Endodermal cell (in vitro differentiated cells): Measurements from ENCODE around the gene COL5A2. TPM values are rescaled to one million over a fixed set of nuclear protein-coding genes. Genes with fewer than 3 reads are reported as not detected.
A peak's percentile ranks its signal among the peaks of the same experiment; 100 is the strongest.

Experiments used
- DNase-seq: peaks from one replicate; pipeline ENCODE4 v3.0.0-alpha.2; 2017
- H3K27ac ChIP-seq: 2 replicates; pipeline ENCODE4 v1.5.1; 2013; ENCODE audit warnings: mild to moderate bottlenecking, low read depth, low read length, moderate library complexity
- H3K27me3 ChIP-seq: 2 replicates; pipeline ENCODE4 v1.6.1; 2013; ENCODE audit warnings: mild to moderate bottlenecking, low read length, moderate library complexity; ENCODE audit not compliant: insufficient read depth, control insufficient read depth, poor library complexity, severe bottlenecking
- H3K36me3 ChIP-seq: 2 replicates; pipeline ENCODE4 v1.7.0; 2013; ENCODE audit warnings: mild to moderate bottlenecking, low read length, moderate library complexity; ENCODE audit not compliant: control insufficient read depth, insufficient read depth
- H3K4me1 ChIP-seq: one replicate; pipeline ENCODE4 v1.7.0; 2013; ENCODE audit warnings: low read length; ENCODE audit not compliant: control insufficient read depth, insufficient read depth
- H3K4me3 ChIP-seq: 2 replicates; pipeline ENCODE4 v1.5.1; 2013; ENCODE audit warnings: mild to moderate bottlenecking, low read length, moderate library complexity
- H3K9ac ChIP-seq: 2 replicates; pipeline ENCODE4 v1.6.1; 2013; ENCODE audit warnings: mild to moderate bottlenecking, low read length, moderate library complexity; ENCODE audit not compliant: poor library complexity, severe bottlenecking; ENCODE audit errors: extremely low read depth
- H3K9me3 ChIP-seq: 2 replicates; pipeline ENCODE4 v1.6.1; 2013; ENCODE audit warnings: mild to moderate bottlenecking, low read length, moderate library complexity; ENCODE audit not compliant: control insufficient read depth
- H3K27ac Mint-ChIP-seq: 2 replicates; pipeline ENCODE4 v1.8.0; 2020; ENCODE audit warnings: mixed read lengths
- H3K27me3 Mint-ChIP-seq: 2 replicates; pipeline ENCODE4 v1.8.0; 2021; ENCODE audit warnings: mild to moderate bottlenecking, mixed read lengths; ENCODE audit not compliant: insufficient read depth
- H3K36me3 Mint-ChIP-seq: 2 replicates; pipeline ENCODE4 v1.8.0; 2020; ENCODE audit warnings: low read depth, mixed read lengths
- H3K4me1 Mint-ChIP-seq: 2 replicates; pipeline ENCODE4 v1.8.0; 2020; ENCODE audit warnings: mixed read lengths
- H3K4me3 Mint-ChIP-seq: 2 replicates; pipeline ENCODE4 v1.8.0; 2020; ENCODE audit warnings: mild to moderate bottlenecking, moderate library complexity, mixed read lengths
- H3K9me3 Mint-ChIP-seq: 2 replicates; pipeline ENCODE4 v1.8.0; 2020; ENCODE audit warnings: mild to moderate bottlenecking, mixed read lengths
- CTCF ChIP-seq: fragments of 200-600 bp; sonication (generic); conservative IDR thresholded peaks from 2 replicates; pipeline ENCODE4 v1.5.0; 2021; ENCODE audit warnings: antibody characterized with exemption, mild to moderate bottlenecking
- WGBS, 2 experiments: methylation state at CpG; one replicate each; pipeline versions ENCODE4 v1.1.5 to v1.1.7; 2013; ENCODE audit warnings: missing lambda C conversion rate in 2 of 2, mixed read lengths in 1 of 2; ENCODE audit not compliant: insufficient coverage in 1 of 2, insufficient read length in 1 of 2; 5-methylcytosine and 5-hydroxymethylcytosine counted together
- total RNA-seq, 2 donors: library from RNA; stranded (reverse); fragmentation: NEBNext Ultra II Directional in 1 of 2; extraction: Animal tissue kit (Norgen Biotek cat#: 25700) in 1 of 2; gene quantifications; 2 replicates in 1 of 2; 3 replicates in 1 of 2; pipeline ENCODE4 v1.2.1, GENCODE V29; 2021

COL5A2 gene
- total RNA-seq, 2 donors from 2014 or later, result 117 to 153 TPM

GRCh38 chr2:189163889-189164288 is 15.7 kb downstream of the COL5A2 start:
- Histone ChIP-seq H3K4me3 (no peak overlapping the region), H3K27ac (no peak overlapping the region)
- DNase-seq, result no peak

GRCh38 chr2:189162566-189162965 is 17.0 kb downstream of the COL5A2 start:
- Histone ChIP-seq H3K36me3 (peaks cover 25% of the 10 kb centered on the region), H3K4me1 (no peaks in the 10 kb centered on the region), H3K4me3 (no peak overlapping the region), H3K9me3 (no peaks in the 10 kb centered on the region), H3K27me3 (no peaks in the 10 kb centered on the region), H3K27ac (no peak overlapping the region), H3K9ac (no peak overlapping the region)
- H3K4me3 Mint-ChIP-seq, result no peak overlapping the region
- H3K27me3 Mint-ChIP-seq, result no peaks in the 10 kb centered on the region
- peak overlapping the region; percentile 73 for H3K27ac Mint-ChIP-seq
- no peaks in the 10 kb centered on the region for H3K9me3 Mint-ChIP-seq
- peaks cover 3% of the 10 kb centered on the region for H3K36me3 Mint-ChIP-seq
- TF ChIP-seq CTCF, result no peak
- DNase-seq, result no peak
- peaks cover 27% of the 10 kb centered on the region for H3K4me1 Mint-ChIP-seq

More at GRCh38 chr2:189163889-189164288, 15.7 kb downstream of the COL5A2 start:
- Mint-ChIP-seq H3K9me3 (no peaks in the 10 kb centered on the region), H3K27ac (no peak overlapping the region), H3K4me3 (no peak overlapping the region), H3K27me3 (no peaks in the 10 kb centered on the region), H3K4me1 (peaks cover 27% of the 10 kb centered on the region), H3K36me3 (peaks cover 5% of the 10 kb centered on the region)
- H3K4me1 ChIP-seq, result no peaks in the 10 kb centered on the region
- TF ChIP-seq CTCF, result no peak
- 14 to 73% methylated on average over 1 to 3 of the region's 3 CpGs for WGBS, 2 experiments
- no peak overlapping the region for H3K9ac ChIP-seq
- H3K36me3 ChIP-seq, result peaks cover 32% of the 10 kb centered on the region
- H3K27me3 ChIP-seq, result no peaks in the 10 kb centered on the region
- no peaks in the 10 kb centered on the region for H3K9me3 ChIP-seq

- TF ChIP-seq CTCF, result peak; percentile 30
- no peak for DNase-seq
- Histone ChIP-seq H3K36me3 (peaks cover 24% of the 10 kb centered on the region), H3K4me3 (no peak overlapping the region), H3K27me3 (no peaks in the 10 kb centered on the region), H3K9me3 (no peaks in the 10 kb centered on the region), H3K27ac (no peak overlapping the region), H3K4me1 (no peaks in the 10 kb centered on the region), H3K9ac (no peak overlapping the region)
- Mint-ChIP-seq H3K36me3 (peaks cover 3% of the 10 kb centered on the region), H3K9me3 (no peaks in the 10 kb centered on the region), H3K4me1 (peaks cover 24% of the 10 kb centered on the region), H3K27me3 (no peaks in the 10 kb centered on the region), H3K27ac (peak overlapping the region; percentile 33), H3K4me3 (no peak overlapping the region)
- 84% methylated on average over 2 to 3 of the region's 3 CpGs for WGBS, 2 experiments
Measured at GRCh38 chr2:189161894-189162293, 17.7 kb downstream of the COL5A2 start.
